GM21619 (cell line): ENCODE data around the gene PIGL.
"Not testable (repeated sequence)": the region's sequence is repeated elsewhere in the genome, so short reads cannot be mapped to it uniquely, and the experiment has no call there.

ENCODE experiments used
- ATAC-seq: cut with Tn5 transposase; IDR thresholded peaks from one replicate; pipeline ENCODE4 v1.9.1; 2021; ENCODE audit not compliant: unreplicated experiment

PIGL gene

DNA sequence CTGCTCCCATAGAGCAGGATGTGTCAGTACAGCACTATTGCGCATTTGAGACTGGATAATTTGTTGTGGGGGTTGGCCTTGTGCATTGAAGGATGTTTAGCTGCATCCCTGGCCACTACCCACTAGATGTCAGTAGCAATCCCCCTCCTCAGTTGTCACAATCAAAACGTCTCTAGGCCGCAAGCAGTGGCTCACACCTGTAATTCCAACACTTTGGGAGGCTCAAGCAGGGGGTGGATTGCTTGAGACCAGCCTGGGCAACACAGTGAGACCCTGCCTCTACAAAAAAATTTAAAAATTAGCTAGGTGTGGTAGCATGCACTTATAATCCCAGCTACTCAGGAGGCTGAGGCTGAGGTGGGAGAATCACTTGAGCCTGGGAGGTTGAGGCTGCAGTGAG, 87.8 kb downstream of the PIGL start:
- no peak for ATAC-seq

DNA sequence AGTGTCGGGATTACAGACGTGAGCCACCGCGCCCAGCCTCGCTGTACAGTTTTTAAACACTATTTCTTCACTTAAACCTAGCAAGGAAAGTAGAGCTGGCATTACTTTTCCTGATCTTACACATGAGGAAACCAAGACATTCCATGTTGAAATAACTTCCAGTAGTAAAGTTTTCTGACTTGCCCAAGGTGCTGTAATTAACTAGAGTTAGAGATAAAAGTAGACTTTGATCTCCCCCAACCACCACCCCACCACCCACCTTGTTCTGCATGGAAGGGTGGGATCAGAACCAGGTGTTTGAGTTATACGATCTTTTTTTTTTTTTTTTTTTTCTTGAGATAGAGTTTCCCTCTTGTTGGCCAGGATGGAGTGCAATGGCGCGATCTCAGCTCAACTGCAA, 89.2 kb downstream of the PIGL start:
- no peak for ATAC-seq

DNA sequence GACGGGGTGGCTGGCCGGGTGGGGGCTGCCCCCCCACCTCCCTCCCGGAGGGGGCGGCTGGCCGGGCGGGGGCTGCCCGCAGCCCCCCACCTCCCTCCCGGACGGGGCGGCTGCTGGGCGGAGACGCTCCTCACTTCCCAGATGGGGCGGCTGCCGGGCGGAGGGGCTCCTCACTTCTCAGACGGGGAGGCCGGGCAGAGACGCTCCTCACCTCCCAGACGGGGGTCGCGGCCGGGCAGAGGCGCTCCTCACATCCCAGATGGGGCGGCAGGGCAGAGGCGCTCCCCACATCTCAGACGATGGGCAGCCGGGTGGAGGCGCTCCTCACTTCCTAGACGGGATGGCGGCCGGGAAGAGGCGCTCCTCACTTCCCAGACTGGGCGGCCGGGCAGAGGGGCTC, 95.1 kb downstream of the PIGL start:
- ATAC-seq, result not testable (repeated sequence)

DNA sequence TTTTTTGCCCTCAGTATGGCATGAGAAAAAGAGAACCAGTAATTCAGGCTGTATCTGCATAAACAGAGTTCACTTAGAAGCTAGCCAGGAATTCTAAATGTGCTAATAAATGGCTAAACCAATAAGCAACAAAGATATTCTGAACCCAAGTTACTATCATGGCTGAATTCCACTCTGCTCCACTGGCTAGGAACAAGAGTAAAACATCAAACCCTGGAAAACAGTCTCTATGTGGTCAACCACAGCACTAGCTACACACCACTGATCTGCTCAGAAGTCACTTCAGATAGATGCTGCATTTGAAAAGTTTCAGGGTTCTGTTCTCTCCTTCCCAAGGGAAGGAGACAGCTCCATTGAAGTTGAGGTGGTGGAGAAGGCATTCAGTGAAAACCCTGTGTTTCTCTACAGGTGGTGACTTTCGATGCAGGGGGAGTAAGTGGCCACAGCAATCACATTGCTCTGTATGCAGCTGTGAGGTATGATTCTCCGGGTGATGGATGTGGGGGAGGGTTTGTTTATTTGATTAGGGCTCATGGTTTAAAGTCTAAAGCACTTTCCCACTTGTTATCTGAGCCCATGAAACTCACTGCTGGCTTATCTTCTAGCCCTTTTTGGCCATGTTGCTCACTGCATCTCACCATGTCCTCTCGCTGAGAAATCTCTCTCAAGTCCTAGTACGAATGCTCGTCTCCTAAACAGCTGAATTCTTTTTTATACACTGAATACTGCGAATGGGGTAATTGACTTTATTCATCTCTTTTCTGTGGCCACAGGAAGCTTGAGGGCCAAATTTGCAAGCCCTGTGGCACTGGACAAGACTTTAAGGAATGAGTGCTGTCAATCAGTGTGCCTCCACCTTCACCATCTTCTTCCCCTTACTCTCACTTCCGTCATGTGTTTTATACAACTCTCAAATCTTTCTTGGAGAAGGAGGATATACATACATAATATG, 96.4 kb downstream of the PIGL start:
- ATAC-seq, result no peak

DNA sequence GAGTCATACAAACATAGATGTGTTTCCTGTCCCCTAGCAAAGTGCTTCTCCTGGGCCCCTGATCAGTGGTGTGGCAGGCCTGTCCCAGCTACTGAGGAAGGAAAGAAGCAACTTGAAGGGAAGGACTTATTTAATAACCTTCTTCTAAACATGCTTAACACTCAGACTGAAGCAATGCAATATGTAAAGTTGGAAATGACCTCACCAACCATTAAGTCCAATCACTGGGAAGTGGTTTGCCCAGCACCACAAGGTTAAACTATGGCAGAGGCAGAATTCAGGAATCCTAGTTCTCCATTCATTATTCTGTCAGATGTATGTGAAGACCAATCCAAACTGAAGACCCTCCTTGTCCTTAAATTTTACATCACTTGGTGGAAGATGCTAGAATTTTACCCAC, 97.2 kb downstream of the PIGL start:
- no peak for ATAC-seq

DNA sequence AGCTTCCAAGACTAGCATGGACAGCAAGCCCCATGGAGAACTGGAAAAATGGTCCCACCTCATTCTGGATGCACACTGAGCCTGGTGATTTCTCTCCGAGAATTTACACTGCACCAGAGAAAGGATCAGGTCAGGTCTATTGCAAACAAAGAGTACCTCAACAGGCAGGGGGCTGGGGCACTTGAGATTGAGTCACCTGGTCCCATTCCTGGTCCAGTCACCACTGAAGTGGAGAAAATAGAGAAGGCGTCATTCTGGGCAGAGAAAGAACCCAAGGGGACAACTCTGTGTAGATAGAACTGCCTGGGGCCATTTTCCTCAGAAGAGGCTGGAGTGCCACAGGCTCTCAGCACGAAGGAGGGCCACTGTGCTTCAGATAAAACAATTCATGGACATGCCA, 97.8 kb downstream of the PIGL start:
- no peak for ATAC-seq

DNA sequence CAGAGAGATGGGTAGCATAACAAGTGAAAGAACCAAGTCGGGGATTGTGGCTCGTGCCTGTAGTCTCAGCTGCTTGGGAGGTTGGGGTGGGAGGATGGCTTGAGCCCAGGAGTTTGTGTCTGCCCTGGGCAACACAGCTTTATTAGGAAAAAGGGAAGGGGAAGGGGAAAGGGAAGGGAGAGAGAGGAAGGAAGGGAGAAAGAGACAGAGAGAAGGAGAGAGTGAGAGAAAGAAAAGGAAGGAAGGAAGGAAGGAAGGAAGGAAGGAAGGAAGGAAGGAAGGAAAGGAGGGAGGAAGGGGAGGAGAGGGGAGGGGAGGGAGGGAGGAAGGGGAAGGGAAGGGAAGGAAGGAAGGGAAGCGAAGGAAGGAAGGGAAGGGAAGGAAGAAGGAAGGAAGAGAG, 103.0 kb downstream of the PIGL start:
- ATAC-seq, result no peak

DNA sequence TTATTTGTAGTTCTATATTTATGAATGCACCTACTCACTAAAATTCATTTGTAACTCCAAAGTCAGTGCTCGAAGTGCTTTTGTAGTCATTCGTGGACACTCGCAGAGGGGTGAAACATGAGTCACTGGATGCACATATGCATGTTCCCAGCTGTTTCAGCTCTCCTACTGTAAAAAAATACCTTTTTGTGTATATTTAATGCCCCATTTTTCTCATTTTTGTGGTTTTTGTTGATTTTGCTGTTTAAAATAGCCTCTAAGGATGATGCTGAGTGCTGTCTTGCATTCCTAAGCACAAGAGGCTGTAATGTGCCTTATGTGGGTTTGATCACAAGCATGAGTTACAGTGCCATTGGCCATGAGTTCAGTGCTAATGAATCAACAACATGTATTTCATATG, 105.6 kb downstream of the PIGL start:
- no peak for ATAC-seq

DNA sequence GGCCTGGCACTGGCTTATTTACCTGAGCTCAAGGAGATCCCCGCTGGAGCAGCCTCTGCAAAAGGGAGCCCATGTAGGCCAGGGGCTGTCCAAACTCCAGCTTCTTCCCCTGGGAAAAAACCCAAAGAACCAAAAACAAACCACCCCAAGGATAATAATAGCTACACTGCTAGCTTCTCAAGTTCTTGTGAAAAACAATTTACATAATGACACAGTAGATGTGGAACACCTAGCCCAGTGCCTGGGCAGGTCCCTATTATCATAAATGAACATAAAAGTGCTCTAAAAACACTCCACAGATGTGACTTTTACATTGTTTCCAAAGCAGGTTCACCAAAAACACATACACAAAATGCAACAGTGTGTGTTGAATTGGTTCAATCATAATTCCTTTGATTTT, 109.0 kb downstream of the PIGL start:
- ATAC-seq, result no peak

DNA sequence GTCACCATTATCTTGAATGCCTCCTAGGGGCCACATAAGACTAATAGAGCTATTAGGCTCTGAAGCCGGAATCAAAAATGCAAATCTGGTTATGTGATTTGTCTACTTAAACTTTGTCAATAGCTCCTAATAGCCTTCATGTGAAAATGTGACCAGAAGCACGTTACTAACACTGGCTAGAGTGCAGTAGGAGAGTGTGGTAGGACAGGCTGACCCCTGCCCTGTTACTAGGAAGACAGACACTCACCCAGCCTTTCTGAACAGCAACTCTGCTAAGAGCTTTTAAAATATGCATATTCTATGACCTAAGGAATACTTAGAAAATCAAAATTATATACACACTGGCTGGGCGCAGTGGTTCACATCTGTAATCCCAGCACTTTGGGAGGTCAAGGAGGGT, 110.0 kb downstream of the PIGL start:
- no peak for ATAC-seq

DNA sequence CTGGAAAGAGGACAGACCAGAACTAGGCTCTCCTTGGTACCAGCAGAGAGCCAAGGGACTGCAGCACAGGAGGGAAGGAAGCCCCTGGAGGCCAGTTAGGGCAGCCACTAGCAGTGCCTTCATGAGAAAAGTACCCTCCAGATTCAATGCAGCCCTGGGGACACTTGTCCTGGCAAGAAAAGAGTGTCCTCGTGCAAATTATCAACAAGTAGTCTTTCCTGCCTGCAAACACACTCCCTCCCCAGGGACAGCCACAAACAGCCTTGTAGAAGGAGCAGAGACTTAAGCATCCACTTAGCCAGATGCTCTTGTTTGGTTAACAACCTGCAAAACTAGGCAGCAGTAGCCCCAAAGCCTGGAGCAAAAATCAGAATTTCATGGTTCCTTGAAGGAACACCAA, 112.0 kb downstream of the PIGL start:
- ATAC-seq, result no peak

DNA sequence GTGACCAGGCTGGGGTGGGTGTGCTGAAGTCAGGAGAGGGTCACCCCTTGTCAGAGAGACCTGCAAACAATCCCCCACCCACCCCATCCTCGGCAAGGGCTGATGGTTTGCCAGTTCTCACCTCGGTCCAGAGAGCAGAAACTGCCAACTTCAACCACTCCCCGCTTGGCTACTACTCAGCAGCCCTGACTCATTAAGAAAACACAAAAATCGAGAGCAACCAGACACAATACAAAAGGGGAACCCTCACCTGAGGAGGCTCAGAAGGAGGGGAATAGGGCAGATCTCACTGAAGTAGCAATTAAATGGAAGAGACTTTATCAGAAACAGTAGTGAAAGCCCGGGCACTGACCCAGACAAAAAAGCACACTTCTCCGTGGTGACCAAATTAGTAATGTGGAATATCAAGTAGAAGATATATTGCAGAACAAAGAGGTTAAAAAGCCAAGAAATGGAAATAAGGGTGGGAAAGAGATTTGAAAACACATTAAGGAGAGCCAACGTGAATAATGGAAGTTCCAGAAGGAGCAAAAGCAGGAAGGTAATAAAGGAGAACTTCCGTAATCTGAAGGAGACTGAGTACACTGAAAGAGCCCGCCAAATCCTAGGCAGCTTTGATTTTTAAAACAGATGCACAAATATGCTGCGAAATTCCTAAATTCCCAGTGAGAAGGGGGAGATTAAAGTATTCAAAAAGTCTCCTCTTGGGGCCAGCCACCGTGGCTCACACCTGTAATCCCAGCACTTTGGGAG, 112.7 kb downstream of the PIGL start:
- ATAC-seq, result no peak

DNA sequence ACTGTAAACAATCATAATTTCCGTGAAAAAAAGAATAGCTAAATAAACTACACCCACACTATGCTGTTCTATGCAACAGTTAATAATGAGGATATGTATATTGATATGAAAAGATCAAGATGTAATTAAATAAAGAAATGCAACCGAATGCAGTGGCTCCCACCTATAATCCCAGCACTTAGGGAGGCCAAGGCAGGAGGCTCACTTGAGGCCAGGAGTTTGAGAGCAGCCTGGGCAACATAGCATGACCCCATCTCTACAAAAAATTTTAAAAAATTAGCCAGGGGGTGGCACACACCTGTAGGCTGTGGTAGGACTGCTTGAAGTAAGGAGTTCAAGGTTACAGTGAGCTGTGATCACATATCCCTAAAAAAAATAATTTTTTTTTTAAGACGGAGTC, 121.4 kb downstream of the PIGL start:
- no peak for ATAC-seq

DNA sequence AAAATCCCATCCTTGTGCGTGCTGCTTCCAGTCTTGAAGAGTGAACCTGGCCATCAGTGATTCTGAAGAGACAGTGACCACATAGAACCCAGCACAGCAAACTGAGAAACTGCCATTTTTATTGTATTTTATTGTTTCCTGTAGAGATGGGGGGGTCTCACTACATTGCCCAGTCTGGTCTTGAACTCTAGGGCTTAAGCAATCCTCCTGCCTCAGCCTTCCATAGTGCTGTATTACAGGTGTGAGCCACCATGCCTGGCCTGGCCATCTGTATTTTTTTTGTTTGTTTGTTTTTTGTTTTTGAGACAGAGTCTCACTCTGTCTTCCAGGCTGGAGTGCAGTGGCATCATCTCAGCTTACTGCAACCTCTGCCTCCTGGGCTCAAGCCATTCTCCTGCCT, 122.4 kb downstream of the PIGL start:
- no peak for ATAC-seq

DNA sequence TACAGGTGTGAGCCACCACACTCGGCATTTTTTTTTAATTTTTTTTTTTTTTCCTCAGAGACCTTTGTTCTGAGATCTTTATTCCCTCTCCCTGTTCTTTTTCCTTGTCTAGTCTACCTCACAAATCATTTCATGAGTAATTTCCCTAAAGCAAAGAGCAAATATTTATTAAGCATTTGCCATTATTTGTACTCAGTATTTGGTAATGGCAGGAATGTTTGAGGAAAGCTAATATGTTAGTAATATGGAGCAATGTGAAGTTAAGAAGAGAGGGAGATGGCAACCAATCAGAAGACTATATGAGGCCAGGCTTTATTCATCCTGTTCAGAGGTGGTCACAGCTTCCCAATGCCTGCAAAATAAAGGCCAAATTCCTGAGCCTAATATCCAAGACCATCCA, 122.9 kb downstream of the PIGL start:
- ATAC-seq, result no peak

DNA sequence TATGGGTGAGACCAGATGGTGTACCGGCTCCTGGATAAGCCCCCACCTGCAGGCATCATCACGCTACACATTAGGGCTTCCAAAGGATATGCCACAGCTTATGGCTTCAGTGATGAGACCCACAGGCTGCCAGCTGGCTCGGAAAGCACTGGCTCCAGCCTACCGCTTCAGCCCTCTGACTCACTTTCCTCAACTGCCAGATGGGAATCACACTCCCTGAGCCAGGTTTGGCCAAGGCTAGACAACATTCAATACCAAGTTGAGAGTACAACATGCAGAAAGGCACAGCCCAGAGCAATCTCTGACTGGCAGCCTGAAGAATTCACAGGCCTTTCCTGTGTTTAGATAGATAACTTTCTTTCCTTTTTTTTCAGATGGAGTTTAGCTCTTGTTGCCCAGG, 126.0 kb downstream of the PIGL start:
- ATAC-seq, result no peak

DNA sequence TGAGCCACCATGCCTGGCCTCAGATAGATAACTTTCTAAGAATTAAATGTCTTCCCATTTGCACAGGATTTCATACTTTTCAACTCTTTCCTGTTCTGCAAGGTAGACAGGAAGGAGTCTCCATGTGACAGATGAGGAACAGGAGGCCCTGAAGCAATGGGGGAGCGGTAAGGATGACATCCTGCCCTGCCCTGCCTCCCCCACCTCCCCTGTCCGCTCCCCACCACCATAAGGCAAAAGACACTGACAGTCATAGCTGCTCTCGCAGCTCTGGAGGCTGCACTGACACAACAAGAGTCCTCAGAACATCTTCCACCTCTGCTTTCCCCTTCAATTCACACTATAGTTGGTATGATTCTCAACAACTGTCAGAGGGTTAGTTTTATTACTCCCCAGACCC, 126.6 kb downstream of the PIGL start:
- no peak for ATAC-seq

DNA sequence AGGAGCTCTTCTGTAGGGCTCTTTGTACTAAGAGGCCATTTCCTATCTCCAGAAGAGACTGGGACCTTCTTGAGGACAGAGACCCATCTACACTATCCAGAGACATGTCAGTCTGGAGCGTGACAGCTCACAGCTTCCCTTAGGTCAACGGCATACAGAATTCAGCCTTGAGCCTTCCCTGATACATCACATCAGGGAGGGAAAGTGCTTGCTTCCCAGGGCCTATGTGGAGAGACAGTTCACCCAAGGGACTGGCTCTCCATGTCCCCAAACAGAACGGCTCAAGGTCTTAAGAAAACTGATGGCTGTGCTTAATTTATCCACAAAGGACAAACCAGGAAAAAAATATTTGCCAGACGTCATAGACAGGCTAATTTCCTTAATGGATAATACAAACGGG, 128.6 kb downstream of the PIGL start:
- ATAC-seq, result no peak

DNA sequence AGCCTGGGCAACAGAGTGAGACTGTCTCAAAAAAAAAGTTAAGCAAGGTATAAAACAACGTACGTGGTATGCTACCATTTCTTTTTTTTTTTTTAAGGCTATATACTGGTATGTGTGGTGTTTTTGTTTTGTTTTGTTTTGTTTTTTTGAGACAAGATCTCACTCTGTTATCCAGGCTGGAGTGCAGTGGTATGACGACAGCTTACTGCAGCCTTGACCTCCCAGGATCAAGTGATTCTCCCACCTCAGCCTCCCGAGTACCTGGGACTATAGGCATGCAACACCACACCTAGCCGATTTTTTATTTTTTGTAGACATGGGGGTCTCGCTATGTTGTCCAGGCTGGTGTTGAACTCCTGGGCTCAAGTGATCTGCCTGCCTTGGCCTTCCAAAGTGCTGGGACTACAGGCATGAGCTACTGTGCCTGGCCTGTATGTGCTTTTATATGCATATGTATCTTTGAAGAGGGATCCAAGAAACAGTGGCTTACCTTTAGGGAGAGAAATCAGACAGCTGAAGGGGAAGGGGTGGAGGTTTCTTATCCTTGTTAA, 129.8 kb downstream of the PIGL start:
- no peak for ATAC-seq

DNA sequence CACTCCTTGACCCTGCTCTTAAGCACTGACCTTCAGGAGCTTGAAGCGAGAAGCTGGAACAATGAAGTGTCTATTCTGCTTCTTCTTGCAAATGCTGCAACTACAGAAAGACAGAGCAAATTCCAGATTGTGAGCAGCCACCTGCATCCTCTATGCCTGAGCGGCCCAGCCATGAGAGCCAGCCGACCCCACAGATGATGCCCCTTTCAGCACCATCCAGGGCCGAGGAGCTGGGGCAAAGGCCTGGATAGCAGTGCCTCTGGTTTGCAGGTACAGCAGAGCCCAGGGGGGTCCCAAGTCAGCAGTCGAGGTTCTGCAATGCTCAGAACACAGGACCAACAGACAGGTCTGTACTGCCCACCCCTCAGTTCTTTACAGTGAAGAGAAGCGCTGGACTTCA, 131.6 kb downstream of the PIGL start:
- ATAC-seq, result no peak

DNA sequence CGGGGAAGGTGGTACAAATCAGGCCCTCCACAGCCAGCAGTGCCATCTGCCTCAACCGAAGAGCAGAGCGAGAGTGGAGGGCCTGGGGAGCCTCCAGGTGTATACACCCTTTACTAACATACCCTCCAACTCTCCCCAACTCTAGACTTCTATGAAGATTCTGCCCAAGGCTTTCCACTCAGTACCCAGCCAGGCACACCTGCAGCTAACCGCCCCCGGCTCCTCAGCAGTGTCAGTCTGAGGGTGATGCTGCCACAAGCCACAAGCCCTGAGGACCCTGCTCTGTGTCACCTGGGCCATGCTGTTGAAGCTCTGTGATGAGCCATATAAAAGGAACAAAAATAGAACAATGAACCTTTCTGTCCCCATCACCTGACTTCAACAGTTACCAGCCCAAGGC, 132.4 kb downstream of the PIGL start:
- no peak for ATAC-seq

DNA sequence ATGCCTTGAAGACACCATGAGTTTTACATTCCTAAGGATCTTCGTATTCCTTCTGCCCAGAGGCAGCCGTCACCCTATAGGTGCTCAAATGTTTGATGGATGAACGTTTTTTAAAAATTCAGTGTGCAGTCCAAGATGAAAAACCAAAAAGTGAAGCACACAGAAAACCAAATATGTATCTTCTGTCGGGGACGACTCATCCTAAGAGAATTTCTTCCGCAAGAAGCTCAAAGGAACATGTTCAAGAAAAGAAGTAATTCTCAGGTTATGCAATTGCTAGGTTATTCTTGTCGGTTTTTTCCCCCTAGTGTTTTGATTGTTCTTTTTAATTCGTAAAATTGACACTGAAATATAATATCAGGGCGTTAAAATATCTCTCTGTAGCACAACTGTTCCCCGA, 134.8 kb downstream of the PIGL start:
- ATAC-seq, result no peak
